ENCODE measurements around the gene PRSS1.

PRSS1 gene

DNA sequence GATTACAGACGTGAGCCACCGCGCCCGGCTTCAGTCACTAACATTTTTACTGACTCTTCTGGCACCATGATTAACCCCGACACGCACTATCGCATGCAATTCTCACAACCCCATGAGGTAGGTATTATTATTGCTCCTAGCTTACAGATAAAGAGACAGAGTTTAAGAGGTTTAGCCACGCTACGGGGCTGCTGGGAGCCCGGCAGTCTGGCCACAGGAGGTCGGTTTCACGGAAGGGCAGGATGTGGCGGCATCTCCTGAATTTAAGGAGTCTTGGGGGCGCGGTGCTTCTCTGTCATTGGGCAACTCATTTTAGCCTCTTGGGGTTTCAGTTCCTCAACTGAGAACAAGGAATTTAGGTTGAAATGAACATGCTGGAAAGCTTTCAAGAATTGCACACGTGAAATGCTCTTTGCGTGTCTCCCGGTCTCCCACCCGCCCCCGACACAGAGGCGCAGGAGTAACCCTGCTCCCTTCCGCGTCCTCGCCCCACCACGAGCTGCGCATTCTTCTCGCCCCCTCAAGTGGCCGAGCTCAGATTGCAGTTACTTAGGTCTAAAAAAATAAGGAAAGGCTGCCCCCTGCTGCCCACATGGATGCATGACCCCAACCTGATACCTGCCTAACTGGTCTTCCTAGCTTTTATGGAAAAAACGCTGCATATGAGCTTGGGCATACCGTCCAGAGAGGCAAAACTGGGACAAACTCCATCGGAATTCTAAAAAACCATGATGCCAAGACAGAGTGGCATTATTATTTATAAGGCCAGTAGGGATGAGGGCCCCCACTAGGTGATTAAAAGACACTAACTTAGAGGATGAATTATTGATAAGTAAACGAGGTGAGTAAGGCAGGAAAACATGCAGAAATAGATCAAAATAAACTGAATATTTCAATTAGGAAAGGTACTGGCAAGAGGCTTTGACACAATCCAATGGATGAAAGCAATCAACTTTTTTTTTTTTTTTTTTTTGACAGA is 33.9 kb downstream of the PRSS1 start:
- peak; percentile 70 for DNase-seq (ENCODE audit: insufficient read length)
- TF ChIP-seq TAF1 (IDR thresholded peaks at IDR 0.05; ENCODE audit: borderline replicate concordance, low read depth, low read length) (no peak), POLR2AphosphoS5 (IDR thresholded peaks at IDR 0.05; ENCODE audit: low read depth, low read length) (no peak), POLR2A (IDR thresholded peaks at IDR 0.05; ENCODE audit: low read depth, low read length) (no peak)
- FAIRE-seq, result peak; percentile 97

DNA sequence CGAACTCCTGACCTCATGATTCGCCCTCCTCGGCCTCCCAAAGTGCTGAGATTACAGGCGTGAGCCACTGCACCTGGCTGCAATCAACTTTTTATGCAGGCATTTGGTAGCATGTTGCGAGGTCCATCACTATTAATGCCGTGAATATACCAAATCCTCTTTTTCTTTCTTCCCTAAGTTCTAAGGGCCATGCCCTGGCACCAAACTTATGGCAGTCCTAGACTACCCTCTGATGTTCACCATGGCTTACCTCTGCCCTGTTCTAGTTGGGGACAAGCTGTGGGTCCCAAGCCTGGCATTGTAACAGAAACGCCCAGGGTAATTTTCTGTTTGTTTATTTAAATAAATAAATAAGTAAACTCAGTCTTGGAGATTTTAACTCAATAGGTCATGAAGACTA is 34.8 kb downstream of the PRSS1 start:
- no peak for FAIRE-seq
- DNase-seq (ENCODE audit: insufficient read length), result no peak
- TF ChIP-seq POLR2A (IDR thresholded peaks at IDR 0.05; ENCODE audit: low read depth, low read length) (no peak), POLR2AphosphoS5 (IDR thresholded peaks at IDR 0.05; ENCODE audit: low read depth, low read length) (no peak), TAF1 (IDR thresholded peaks at IDR 0.05; ENCODE audit: borderline replicate concordance, low read depth, low read length) (no peak)

DNA sequence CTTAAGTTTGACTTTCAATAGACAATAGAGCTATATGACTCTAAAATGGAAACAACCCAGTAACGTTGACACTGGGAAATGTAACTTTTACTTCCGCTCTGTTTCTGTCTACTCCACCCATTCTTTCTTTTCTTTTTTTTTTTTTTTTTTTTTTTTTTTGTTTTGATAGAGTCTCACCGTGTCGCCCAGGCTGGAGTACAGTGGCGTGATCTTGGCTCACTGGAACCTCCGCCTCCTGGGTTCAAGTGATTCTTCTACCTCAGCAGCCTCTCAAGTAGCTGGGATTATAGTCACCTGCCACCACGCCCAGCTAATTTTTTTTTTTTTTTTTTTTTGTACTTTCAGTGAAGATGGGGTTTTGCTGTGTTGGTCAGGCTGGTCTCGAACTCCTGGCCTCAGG is 35.4 kb downstream of the PRSS1 start:
- FAIRE-seq, result no peak

DNA sequence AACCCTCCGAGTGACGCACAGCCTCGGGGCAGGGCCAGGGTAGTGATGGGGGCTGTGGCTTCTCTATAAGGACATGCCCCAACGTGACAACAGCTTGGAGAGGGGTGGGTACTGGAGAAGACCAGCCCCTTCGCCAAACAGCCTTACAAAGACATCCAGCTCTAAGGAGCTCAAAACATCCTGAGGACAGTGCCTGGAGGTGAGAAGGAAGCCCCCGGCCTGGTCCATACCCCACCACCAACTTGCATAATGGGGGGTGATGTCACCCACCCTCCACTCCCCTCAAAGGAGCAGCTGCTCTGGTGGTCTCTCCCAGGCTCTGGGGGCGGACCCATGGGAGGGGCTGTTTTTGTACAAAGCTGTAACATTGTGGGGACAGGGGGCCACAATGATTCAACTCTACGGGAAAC is 36.6 kb downstream of the PRSS1 start:
- TF ChIP-seq POLR2A (IDR thresholded peaks at IDR 0.05; ENCODE audit: low read depth, low read length), result no peak
- no peak for TF ChIP-seq POLR2AphosphoS5 (IDR thresholded peaks at IDR 0.05; ENCODE audit: low read depth, low read length)
- no peak for TF ChIP-seq TAF1 (IDR thresholded peaks at IDR 0.05; ENCODE audit: borderline replicate concordance, low read depth, low read length)
- DNase-seq (ENCODE audit: insufficient read length) (no peak), FAIRE-seq (no peak)

More for the DNA sequence above, 35.4 kb downstream of the PRSS1 start:
- no peak for DNase-seq (ENCODE audit: insufficient read length)
- no peak for TF ChIP-seq TAF1 (IDR thresholded peaks at IDR 0.05; ENCODE audit: borderline replicate concordance, low read depth, low read length)
- no peak for TF ChIP-seq POLR2AphosphoS5 (IDR thresholded peaks at IDR 0.05; ENCODE audit: low read depth, low read length)
- no peak for TF ChIP-seq POLR2A (IDR thresholded peaks at IDR 0.05; ENCODE audit: low read depth, low read length)

DNA sequence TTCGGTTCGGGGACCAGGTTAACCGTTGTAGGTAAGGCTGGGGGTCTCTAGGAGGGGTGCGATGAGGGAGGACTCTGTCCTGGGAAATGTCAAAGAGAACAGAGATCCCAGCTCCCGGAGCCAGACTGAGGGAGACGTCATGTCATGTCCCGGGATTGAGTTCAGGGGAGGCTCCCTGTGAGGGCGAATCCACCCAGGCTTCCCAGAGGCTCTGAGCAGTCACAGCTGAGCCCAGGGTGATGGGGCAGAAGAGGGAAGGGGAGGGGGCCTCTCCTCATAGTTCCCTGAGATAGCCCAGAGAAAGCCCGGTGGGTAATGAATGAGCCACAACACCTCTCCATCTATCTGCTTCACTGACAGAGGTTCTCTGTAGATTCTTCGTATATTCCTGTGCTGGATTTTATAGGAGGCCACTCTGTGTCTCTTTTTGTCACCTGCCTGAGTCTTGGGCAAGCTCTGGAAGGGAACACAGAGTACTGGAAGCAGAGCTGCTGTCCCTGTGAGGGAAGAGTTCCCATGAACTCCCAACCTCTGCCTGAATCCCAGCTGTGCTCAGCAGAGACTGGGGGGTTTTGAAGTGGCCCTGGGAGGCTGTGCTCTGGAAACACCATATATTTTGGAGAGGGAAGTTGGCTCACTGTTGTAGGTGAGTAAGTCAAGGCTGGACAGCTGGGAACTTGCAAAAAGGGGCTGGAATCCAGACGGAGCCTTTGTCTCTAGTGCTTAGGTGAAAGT is 37.9 kb downstream of the PRSS1 start:
- FAIRE-seq, result no peak
- no peak for DNase-seq (ENCODE audit: insufficient read length)
- TF ChIP-seq POLR2A (IDR thresholded peaks at IDR 0.05; ENCODE audit: low read depth, low read length), result no peak
- TF ChIP-seq TAF1 (IDR thresholded peaks at IDR 0.05; ENCODE audit: borderline replicate concordance, low read depth, low read length), result no peak
- TF ChIP-seq POLR2AphosphoS5 (IDR thresholded peaks at IDR 0.05; ENCODE audit: low read depth, low read length), result no peak

DNA sequence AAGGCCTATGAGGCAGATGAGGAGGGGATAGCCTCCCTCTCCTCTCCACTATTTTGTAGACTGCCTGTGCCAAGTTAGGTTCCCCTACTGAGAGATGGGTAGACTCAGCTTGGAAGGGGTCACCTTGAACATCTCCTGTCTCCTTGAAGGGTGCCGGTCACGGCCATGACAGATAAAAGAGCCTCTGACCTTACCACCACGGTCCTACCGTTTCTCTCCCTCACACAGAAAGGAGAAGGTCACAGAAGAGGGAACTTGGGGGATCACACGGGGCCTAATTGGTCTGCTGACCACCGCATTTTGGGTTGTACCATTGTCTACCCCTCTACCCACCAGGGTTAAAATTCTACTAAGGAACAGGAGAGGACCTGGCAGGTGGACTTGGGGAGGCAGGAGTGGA is 38.5 kb downstream of the PRSS1 start:
- DNase-seq (ENCODE audit: insufficient read length), result no peak

DNA sequence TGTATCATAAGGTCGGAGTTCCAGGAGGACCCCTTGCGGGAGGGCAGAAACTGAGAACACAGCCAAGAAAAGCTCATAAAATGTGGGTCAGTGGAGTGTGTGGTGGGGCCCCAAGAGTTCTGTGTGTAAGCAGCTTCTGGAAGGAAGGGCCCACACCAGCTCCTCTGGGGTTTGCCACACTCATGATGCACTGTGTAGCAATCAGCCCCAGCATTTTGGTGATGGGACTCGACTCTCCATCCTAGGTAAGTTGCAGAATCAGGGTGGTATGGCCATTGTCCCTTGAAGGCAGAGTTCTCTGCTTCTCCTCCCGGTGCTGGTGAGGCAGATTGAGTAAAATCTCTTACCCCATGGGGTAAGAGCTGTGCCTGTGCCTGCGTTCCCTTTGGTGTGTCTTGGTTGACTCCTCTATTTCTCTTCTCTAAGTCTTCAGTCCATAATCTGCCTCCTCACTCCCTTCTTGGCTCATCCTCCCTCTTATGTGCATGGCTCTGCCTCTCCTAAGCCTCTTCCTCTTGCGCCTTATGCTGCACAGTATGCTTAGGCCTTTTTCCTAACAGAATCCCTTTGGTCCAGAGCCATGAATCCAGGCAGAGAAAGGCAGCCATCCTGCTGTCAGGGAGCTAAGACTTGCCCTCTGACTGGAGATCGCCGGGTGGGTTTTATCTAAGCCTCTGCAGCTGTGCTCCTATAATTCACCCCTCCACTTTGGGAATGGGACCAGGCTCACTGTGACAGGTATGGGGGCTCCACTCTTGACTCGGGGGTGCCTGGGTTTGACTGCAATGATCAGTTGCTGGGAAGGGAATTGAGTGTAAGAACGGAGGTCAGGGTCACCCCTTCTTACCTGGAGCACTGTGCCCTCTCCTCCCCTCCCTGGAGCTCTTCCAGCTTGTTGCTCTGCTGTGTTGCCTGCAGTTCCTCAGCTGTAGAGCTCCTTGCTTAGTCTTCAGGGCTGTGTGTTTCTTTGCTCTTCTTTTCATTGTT is 39.3 kb downstream of the PRSS1 start:
- no peak for TF ChIP-seq POLR2AphosphoS5 (IDR thresholded peaks at IDR 0.05; ENCODE audit: low read depth, low read length)
- TF ChIP-seq TAF1 (IDR thresholded peaks at IDR 0.05; ENCODE audit: borderline replicate concordance, low read depth, low read length), result no peak
- TF ChIP-seq POLR2A (IDR thresholded peaks at IDR 0.05; ENCODE audit: low read depth, low read length), result no peak
- FAIRE-seq, result no peak
- no peak for DNase-seq (ENCODE audit: insufficient read length)

More for the DNA sequence above, 38.5 kb downstream of the PRSS1 start:
- TF ChIP-seq POLR2AphosphoS5 (IDR thresholded peaks at IDR 0.05; ENCODE audit: low read depth, low read length), result no peak
- no peak for FAIRE-seq

DNA sequence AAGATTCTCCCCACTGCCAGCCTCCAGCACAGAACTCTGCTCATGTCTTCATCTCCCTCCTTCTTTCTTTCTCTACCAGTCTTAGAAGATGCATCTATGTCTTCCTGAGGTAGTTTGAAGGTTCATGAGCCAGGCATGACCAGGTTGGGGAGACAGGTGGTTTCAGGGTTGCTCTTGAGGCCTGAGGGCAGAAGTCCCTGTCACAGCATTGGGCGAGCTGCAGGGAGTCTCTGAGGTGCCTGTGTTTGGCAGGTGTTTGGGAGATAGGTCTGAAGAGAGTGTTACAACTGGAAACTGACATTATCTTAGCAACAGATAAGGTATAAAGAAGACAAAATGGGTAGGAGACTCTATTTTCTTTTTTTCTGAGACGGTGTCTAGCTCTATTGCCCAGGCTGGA is 40.2 kb downstream of the PRSS1 start:
- TF ChIP-seq POLR2A (IDR thresholded peaks at IDR 0.05; ENCODE audit: low read depth, low read length) (no peak), TAF1 (IDR thresholded peaks at IDR 0.05; ENCODE audit: borderline replicate concordance, low read depth, low read length) (no peak), POLR2AphosphoS5 (IDR thresholded peaks at IDR 0.05; ENCODE audit: low read depth, low read length) (no peak)
- DNase-seq (ENCODE audit: insufficient read length), result no peak
- no peak for FAIRE-seq

DNA sequence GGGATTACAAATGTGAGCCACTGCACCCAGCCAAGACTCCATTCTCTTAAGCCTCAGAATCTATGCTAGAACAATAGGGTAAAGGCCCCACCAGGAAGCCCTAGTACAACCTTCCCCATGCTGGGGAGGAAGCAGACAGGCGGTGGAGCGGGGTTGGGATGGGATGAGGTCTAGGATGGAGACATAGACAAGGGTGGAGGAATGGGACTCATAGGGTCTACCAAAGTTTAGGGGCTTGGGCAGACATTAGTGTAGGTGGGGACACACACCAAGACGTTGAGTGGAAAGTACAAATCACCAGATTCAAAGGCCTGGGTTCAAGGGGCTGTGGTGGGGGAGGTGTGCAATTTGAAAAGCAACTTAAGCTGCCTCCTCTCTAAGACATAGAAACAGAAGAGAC is 40.8 kb downstream of the PRSS1 start:
- FAIRE-seq, result no peak
- TF ChIP-seq TAF1 (IDR thresholded peaks at IDR 0.05; ENCODE audit: borderline replicate concordance, low read depth, low read length) (no peak), POLR2A (IDR thresholded peaks at IDR 0.05; ENCODE audit: low read depth, low read length) (no peak), POLR2AphosphoS5 (IDR thresholded peaks at IDR 0.05; ENCODE audit: low read depth, low read length) (no peak)

DNA sequence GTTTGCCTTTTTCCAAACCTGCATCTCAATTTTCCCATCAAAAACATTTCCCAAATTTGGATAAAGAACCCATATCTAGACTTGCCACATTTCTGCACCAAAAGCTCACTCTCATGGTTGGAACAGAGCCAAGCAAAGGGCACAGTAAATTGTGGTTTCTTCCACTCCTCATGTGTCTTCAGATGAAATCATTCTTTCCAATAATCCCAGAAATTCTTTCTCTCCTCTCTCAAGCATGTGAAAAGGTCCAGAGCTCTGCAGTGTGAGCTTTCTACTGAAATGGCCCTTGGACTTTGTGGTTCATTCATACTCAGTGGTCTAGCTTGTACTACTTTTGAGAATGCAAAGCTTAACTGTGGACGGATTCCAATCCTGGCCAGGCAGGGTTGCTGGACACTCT is 41.3 kb downstream of the PRSS1 start:
- TF ChIP-seq POLR2A (IDR thresholded peaks at IDR 0.05; ENCODE audit: low read depth, low read length) (no peak), POLR2AphosphoS5 (IDR thresholded peaks at IDR 0.05; ENCODE audit: low read depth, low read length) (no peak), TAF1 (IDR thresholded peaks at IDR 0.05; ENCODE audit: borderline replicate concordance, low read depth, low read length) (no peak)
- no peak for FAIRE-seq
- no peak for DNase-seq (ENCODE audit: insufficient read length)

More for the DNA sequence above, 40.8 kb downstream of the PRSS1 start:
- DNase-seq (ENCODE audit: insufficient read length), result no peak

DNA sequence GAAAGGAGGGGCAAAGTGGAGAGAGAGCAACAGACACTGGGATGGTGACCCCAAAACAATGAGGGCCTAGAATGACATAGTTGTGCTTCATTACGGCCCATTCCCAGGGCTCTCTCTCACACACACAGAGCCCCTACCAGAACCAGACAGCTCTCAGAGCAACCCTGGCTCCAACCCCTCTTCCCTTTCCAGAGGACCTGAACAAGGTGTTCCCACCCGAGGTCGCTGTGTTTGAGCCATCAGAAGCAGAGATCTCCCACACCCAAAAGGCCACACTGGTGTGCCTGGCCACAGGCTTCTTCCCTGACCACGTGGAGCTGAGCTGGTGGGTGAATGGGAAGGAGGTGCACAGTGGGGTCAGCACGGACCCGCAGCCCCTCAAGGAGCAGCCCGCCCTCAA is 42.2 kb downstream of the PRSS1 start:
- TF ChIP-seq POLR2A (IDR thresholded peaks at IDR 0.05; ENCODE audit: low read depth, low read length), result no peak
- TF ChIP-seq TAF1 (IDR thresholded peaks at IDR 0.05; ENCODE audit: borderline replicate concordance, low read depth, low read length), result no peak
- TF ChIP-seq POLR2AphosphoS5 (IDR thresholded peaks at IDR 0.05; ENCODE audit: low read depth, low read length), result no peak
- DNase-seq (ENCODE audit: insufficient read length) (no peak), FAIRE-seq (no peak)
